K562 (cell line): ENCODE data around the gene TBC1D1. TPM values are rescaled to one million over a fixed set of nuclear protein-coding genes. Genes with fewer than 3 reads are reported as not detected.

ENCODE experiments used
- ATAC-seq: fragments of 200-7000 bp; cut with Tn5 transposase; 3 replicates; pipeline ENCODE4 v1.9.1; 2020; ENCODE audit warnings: moderate library complexity
- BruUV-seq: library from RNA; stranded (reverse); fragments of 400-500 nt; replicated peaks from 2 replicates; lab custom pipeline; 2021; lab: Mats Ljungman, UMichigan
- CTCF ChIA-PET: fragments of 300-600 bp; formaldehyde crosslinking; extraction: SDS; loops from one replicate; lab custom pipeline; 2021; ENCODE audit warnings: low intra/inter-chr PET ratio; lab: Yijun Ruan, JAX
- POLR2A ChIA-PET: fragments of 300-600, 350-650 bp; sonication (Branson Sonifier 250); formaldehyde crosslinking; extraction: SDS; loops from one replicate; lab custom pipeline; 2021; ENCODE audit warnings: antibody characterized with exemption, inconsistent platforms; lab: Yijun Ruan, JAX
- DNase-seq, 4 experiments: peaks; one replicate each; pipeline versions ENCODE4 v3.0.0 to v3.0.0-alpha.2; 2011 to 2018; ENCODE audit warnings: low spot score in 3 of 4, mixed read lengths in 3 of 4; ENCODE audit errors: extremely low read depth in 1 of 4
- FAIRE-seq: peaks from 2 replicates; lab custom pipeline; 2011; peaks lifted over from hg19 to GRCh38; lab: Jason Lieb, UNC
- H2AFZ ChIP-seq: 2 replicates; pipeline ENCODE4 v1.6.0; 2011; ENCODE audit warnings: low read depth, low read length, control low read depth, inconsistent platforms
- H3K27ac ChIP-seq: fragments of 200-600 bp; 3 replicates; pipeline ENCODE4 v1.8.0; 2011; ENCODE audit warnings: low read depth, mild to moderate bottlenecking, control low read depth, inconsistent platforms, low read length, moderate library complexity, mixed read lengths; ENCODE audit errors: extremely low read depth
- H3K27me3 ChIP-seq, 2 experiments: fragments of 300-600 bp in 1 of 2; 2 replicates in 1 of 2; 3 replicates in 1 of 2; pipeline versions ENCODE4 v1.6.0 to v1.8.0; 2011; ENCODE audit warnings: inconsistent platforms in 2 of 2, low read length in 2 of 2, mild to moderate bottlenecking in 1 of 2, mixed read lengths in 1 of 2, moderate library complexity in 1 of 2; ENCODE audit not compliant: control insufficient read depth in 2 of 2, insufficient read depth in 2 of 2
- H3K36me3 ChIP-seq: fragments of 300-600 bp; 3 replicates; pipeline ENCODE4 v1.8.0; 2011; ENCODE audit warnings: mild to moderate bottlenecking, low read length, inconsistent platforms; ENCODE audit not compliant: control insufficient read depth, insufficient read depth
- H3K4me1 ChIP-seq, 2 experiments: fragments of 200-600 bp in 1 of 2; replicated peaks in 1 of 2; 2 replicates in 1 of 2; 3 replicates in 1 of 2; pipeline versions ENCODE4 v1.5.1 to v1.8.0; 2011; ENCODE audit warnings: inconsistent platforms in 2 of 2, low read length in 2 of 2, mild to moderate bottlenecking in 1 of 2, mixed read lengths in 1 of 2, moderate library complexity in 1 of 2; ENCODE audit not compliant: control insufficient read depth in 2 of 2, insufficient read depth in 2 of 2
- H3K4me2 ChIP-seq: 2 replicates; pipeline ENCODE4 v1.6.1; 2011; ENCODE audit warnings: low read length, control low read depth, inconsistent platforms, mixed read lengths; ENCODE audit not compliant: insufficient read depth
- H3K4me3 ChIP-seq: fragments of 200-600 bp; sonication (generic), shearing (Covaris generic); 2 replicates; pipeline ENCODE4 v1.5.1; 2016; ENCODE audit warnings: control low read depth, inconsistent platforms
- H3K79me2 ChIP-seq: fragments of 200-600 bp; 3 replicates; pipeline ENCODE4 v1.8.0; 2011; ENCODE audit warnings: low read length, inconsistent platforms; ENCODE audit not compliant: control insufficient read depth, insufficient read depth
- H3K9ac ChIP-seq, 2 experiments: 2 replicates each; pipeline versions ENCODE4 v1.6.0 to v1.6.1; 2011; ENCODE audit warnings: low read depth in 2 of 2, low read length in 2 of 2, control low read depth in 1 of 2, inconsistent platforms in 1 of 2, mild to moderate bottlenecking in 1 of 2, mixed read lengths in 1 of 2; ENCODE audit not compliant: insufficient read depth in 1 of 2
- H3K9me1 ChIP-seq: one replicate; pipeline ENCODE4 v1.6.0; 2011; ENCODE audit warnings: inconsistent platforms, mild to moderate bottlenecking, low read length, moderate library complexity; ENCODE audit not compliant: control insufficient read depth, insufficient read depth
- H3K9me3 ChIP-seq: replicated peaks from 2 replicates; pipeline ENCODE4 v1.5.1; 2011; ENCODE audit warnings: low read depth, low read length, inconsistent platforms; ENCODE audit not compliant: control insufficient read depth, insufficient read depth
- H4K20me1 ChIP-seq: replicated peaks from 2 replicates; pipeline ENCODE4 v1.6.1; 2011; ENCODE audit warnings: low read length, inconsistent platforms, mixed read lengths; ENCODE audit not compliant: control insufficient read depth, insufficient read depth
- ARID1B ChIP-seq: fragments of 450-650 bp; IDR thresholded peaks from 2 replicates; pipeline ENCODE4 v1.6.1; 2016; ENCODE audit warnings: antibody characterized with exemption, mild to moderate bottlenecking, inconsistent platforms
- ATF3 ChIP-seq, 2 experiments: fragments of 450-650 bp in 1 of 2; sonication (generic) in 1 of 2; formaldehyde crosslinking in 1 of 2; IDR thresholded peaks in 1 of 2; conservative IDR thresholded peaks in 1 of 2; 2 replicates each; pipeline versions ENCODE4 v1.6.1 to v1.8.1; 2016 to 2023; ENCODE audit warnings: mild to moderate bottlenecking in 2 of 2, moderate library complexity in 2 of 2, inconsistent platforms in 1 of 2, missing genetic modification reagents in 1 of 2
- ATF4 ChIP-seq: fragments of 450-650 bp; formaldehyde crosslinking; IDR thresholded peaks from 2 replicates; pipeline ENCODE4 v1.4.0; 2022; ENCODE audit warnings: mild to moderate bottlenecking, moderate library complexity
- CLOCK ChIP-seq: fragments of 250-450 bp; sonication (Bioruptor Pico); IDR thresholded peaks from 2 replicates; pipeline ENCODE4 v1.4.0; 2020; ENCODE audit warnings: mild to moderate bottlenecking, moderate library complexity, borderline replicate concordance
- ELF4 ChIP-seq: fragments of 450-650 bp; formaldehyde crosslinking; IDR thresholded peaks from 2 replicates; pipeline ENCODE4 v1.4.0; 2022; ENCODE audit warnings: missing genetic modification characterization
- HMBOX1 ChIP-seq: sonication (generic); IDR thresholded peaks from 2 replicates; pipeline ENCODE4 v1.6.1; 2016
- NFRKB ChIP-seq: fragments of 450-650 bp; IDR thresholded peaks from 2 replicates; pipeline ENCODE4 v1.6.1; 2016; ENCODE audit warnings: low read depth
- POLR2G ChIP-seq: fragments of 200-400 bp; formaldehyde crosslinking; IDR thresholded peaks from 2 replicates; pipeline ENCODE4 v1.6.1; 2017; ENCODE audit warnings: low read depth, mild to moderate bottlenecking, antibody characterized with exemption, low read length, moderate library complexity
- SMARCC2 ChIP-seq: fragments of 450-650 bp; IDR thresholded peaks from 2 replicates; pipeline ENCODE4 v1.6.1; 2017; ENCODE audit warnings: antibody characterized with exemption, moderate library complexity, mild to moderate bottlenecking, low read depth
- SRSF3 ChIP-seq: fragments of 200-400 bp; formaldehyde crosslinking; IDR thresholded peaks from 2 replicates; pipeline ENCODE4 v1.6.1; 2016; ENCODE audit warnings: mild to moderate bottlenecking, low read length, moderate library complexity; ENCODE audit not compliant: insufficient read depth
- TCF7 ChIP-seq: sonication (generic); IDR thresholded peaks from 2 replicates; pipeline ENCODE4 v1.6.1; 2016; ENCODE audit warnings: antibody characterized with exemption, borderline replicate concordance
- ZBTB11 ChIP-seq, 3 experiments: fragments of 200-800 bp in 1 of 3; fragments of 250-450 bp in 1 of 3; fragments of 450-650 bp in 1 of 3; sonication (Bioruptor Pico) in 1 of 3; sonication (Bioruptor generic) in 1 of 3; formaldehyde crosslinking in 1 of 3; IDR thresholded peaks; 2 replicates each; pipeline versions ENCODE4 v1.6.1 to v1.8.0; 2016 to 2022; ENCODE audit warnings: mild to moderate bottlenecking in 2 of 3, missing genetic modification characterization in 2 of 3, missing compliant biosample characterization in 1 of 3, moderate library complexity in 1 of 3
- WGBS: fragments of 100-300 bp; shearing (Covaris generic); methylation state at CpG from one replicate; pipeline ENCODE4 v1.1.6; 2016; ENCODE audit warnings: low coverage, mixed read lengths; ENCODE audit not compliant: insufficient coverage; ENCODE audit errors: missing lambda C conversion rate; 5-methylcytosine and 5-hydroxymethylcytosine counted together
- in situ Hi-C: fragments of 300-500 bp; cut with MboI; formaldehyde crosslinking; loops from 4 replicates; pipeline ENCODE4 v1.15.0; 2018; ENCODE audit warnings: inconsistent platforms, mixed read lengths
- intact Hi-C: fragments of 100-400 bp; cut with micrococcal nuclease; formaldehyde crosslinking; loops from 2 replicates; pipeline ENCODE4 v1.14.2; 2022
- polyA plus RNA-seq, 8 experiments: library from polyadenylated mRNA; depleted of rRNA in 4 of 8; stranded (reverse) in 5 of 8; unstranded in 3 of 8; fragments of >200 nt; fragmentation: Nextera tagmentation in 2 of 8; fragmentation: Illumina TruSeq in 1 of 8; extraction: Ambion mirVana in 2 of 8; extraction: Trizol in 1 of 8; gene quantifications; 2 replicates each; pipeline versions ENCODE4 v1.2.1 to v1.2.3, GENCODE V29; 2011 to 2014; ENCODE audit warnings: inconsistent platforms in 1 of 8, missing spikeins in 1 of 8
- total RNA-seq, 7 experiments: library from RNA; depleted of rRNA in 6 of 7; stranded (reverse); fragments of >200 nt in 6 of 7; fragmentation: Illumina TruSeq in 2 of 7; extraction: Trizol in 2 of 7; gene quantifications; 2 replicates each; pipeline versions ENCODE4 v1.2.1 to v1.2.3, GENCODE V29; 2011 to 2021; ENCODE audit warnings: low replicate concordance in 1 of 7

Gene TBC1D1
- total and polyA plus RNA-seq, 9 of the 15 experiments (the other 6 are each of a cell fraction or from before 2014, with no cell fraction given): 0.59 to 14.2 (median 8.8) TPM

GRCh38 chr4:37914539-37914938, 23.7 kb downstream of the TBC1D1 start:
- DNase-seq: no peak
- intact Hi-C loops (no loop called here), in situ Hi-C loops (no loop called here)
- Histone ChIP-seq H3K4me2 (no peak overlapping the region), H3K9me1 (no peaks in the 10 kb centered on the region), H3K4me1 (no peaks in the 10 kb centered on the region), H3K36me3 (no peaks in the 10 kb centered on the region), H3K27me3 (peaks cover 14 to 17% of the 10 kb centered on the region in 2 experiments), H2AFZ (no peak overlapping the region), H3K9me3 (no peaks in the 10 kb centered on the region), H3K79me2 (no peaks in the 10 kb centered on the region), H3K27ac (no peak overlapping the region), H3K9ac (no peak overlapping the region), H3K4me3 (no peak overlapping the region), H4K20me1 (no peaks in the 10 kb centered on the region)
- ATAC-seq: no peak
- BruUV-seq: no TSS peak
- POLR2A ChIA-PET: no interaction called here
- CTCF ChIA-PET: no interaction called here
- FAIRE-seq: no peak
- WGBS: 0% methylated on average over 3 of the region's 3 CpGs
- TF ChIP-seq CLOCK (CRISPR knock-in tag): no peak
- no peak for TF ChIP-seq POLR2G
- TF ChIP-seq ELF4: no peak
- TF ChIP-seq TCF7: no peak
- no peak for TF ChIP-seq ATF4
- TF ChIP-seq ATF3 (IDR thresholded peaks at IDR 0.05): no peak
- no peak for TF ChIP-seq ATF3 (CRISPR knock-in tag; conservative IDR thresholded peaks at IDR 0.05)
- no peak for TF ChIP-seq ZBTB11 (CRISPR knock-in tag; IDR thresholded peaks at IDR 0.05)
- TF ChIP-seq ARID1B: no peak
- no peak for TF ChIP-seq SMARCC2
- no peak for TF ChIP-seq HMBOX1
- TF ChIP-seq NFRKB: no peak
- no peak for TF ChIP-seq SRSF3
